Smooth muscle cell (in vitro differentiated cells): ENCODE results near the gene MID2. TPM values are rescaled to one million over a fixed set of nuclear protein-coding genes. Genes with fewer than 3 reads are reported as not detected.

Experiments used
- DNase-seq: peaks from one replicate; lab custom pipeline; 2025; ENCODE audit not compliant: unreplicated experiment; lab: John Stamatoyannopoulos, UW
- H2AFZ ChIP-seq: fragments of 200-600 bp; sonication (generic); 2 replicates; pipeline ENCODE4 v1.6.0; 2016; ENCODE audit warnings: antibody characterized with exemption, low read depth, mild to moderate bottlenecking
- H3F3A ChIP-seq: fragments of 200-600 bp; sonication (generic); 2 replicates; pipeline ENCODE4 v1.6.0; 2017; ENCODE audit warnings: antibody characterized with exemption, low read depth
- H3K27ac ChIP-seq: fragments of 200-600 bp; sonication (generic); 2 replicates; pipeline ENCODE4 v1.5.1; 2016; ENCODE audit warnings: low read depth, mild to moderate bottlenecking
- H3K27me3 ChIP-seq: fragments of 200-600 bp; sonication (generic); 2 replicates; pipeline ENCODE4 v1.6.1; 2016; ENCODE audit warnings: low read depth, mild to moderate bottlenecking
- H3K36me3 ChIP-seq: fragments of 200-600 bp; sonication (generic); 2 replicates; pipeline ENCODE4 v1.5.1; 2016; ENCODE audit warnings: low read depth
- H3K4me1 ChIP-seq: fragments of 200-600 bp; sonication (generic); 2 replicates; pipeline ENCODE4 v1.5.1; 2016; ENCODE audit warnings: low read depth
- H3K4me2 ChIP-seq: fragments of 200-600 bp; sonication (generic); 2 replicates; pipeline ENCODE4 v1.6.0; 2016; ENCODE audit warnings: mild to moderate bottlenecking
- H3K4me3 ChIP-seq: fragments of 200-600 bp; sonication (generic); 2 replicates; pipeline ENCODE4 v1.5.1; 2016; ENCODE audit warnings: mild to moderate bottlenecking
- H3K79me2 ChIP-seq: fragments of 200-600 bp; sonication (generic); 2 replicates; pipeline ENCODE4 v1.6.0; 2016; ENCODE audit warnings: low read depth, mild to moderate bottlenecking
- H3K9ac ChIP-seq: fragments of 200-600 bp; sonication (generic); 2 replicates; pipeline ENCODE4 v1.6.0; 2016; ENCODE audit warnings: low read depth
- H3K9me3 ChIP-seq: fragments of 200-600 bp; sonication (generic); replicated peaks from 2 replicates; pipeline ENCODE4 v1.5.1; 2016; ENCODE audit warnings: low read depth
- H4K20me1 ChIP-seq: fragments of 200-600 bp; sonication (generic); 2 replicates; pipeline ENCODE4 v1.6.0; 2016; ENCODE audit warnings: low read depth
- WGBS: methylation state at CpG from one replicate; pipeline ENCODE4 v1.1.7; 2016; ENCODE audit warnings: low lambda C conversion rate; 5-methylcytosine and 5-hydroxymethylcytosine counted together
- polyA plus RNA-seq: library from polyadenylated mRNA; unstranded; fragments of >200 nt; fragmentation: Nextera tagmentation; extraction: Ambion mirVana; gene quantifications from 2 replicates; pipeline ENCODE4 v1.2.1, GENCODE V29; 2016
- total RNA-seq: library from RNA; depleted of rRNA; stranded (reverse); fragments of >200 nt; gene quantifications from 2 replicates; pipeline ENCODE4 v1.2.3, GENCODE V29; 2014
- TF ChIP-seq, protein P1 (sequence below): fragments of 200-600 bp; sonication (generic); IDR thresholded peaks from 2 replicates; pipeline ENCODE4 v1.5.1; 2017; ENCODE audit warnings: borderline replicate concordance, mild to moderate bottlenecking, antibody characterized with exemption; ENCODE audit not compliant: insufficient read depth, poor library complexity, severe bottlenecking

The MID2 gene
- total and polyA plus RNA-seq, 2 experiments from 2014 or later = 6.7 to 16.6 TPM

DNA sequence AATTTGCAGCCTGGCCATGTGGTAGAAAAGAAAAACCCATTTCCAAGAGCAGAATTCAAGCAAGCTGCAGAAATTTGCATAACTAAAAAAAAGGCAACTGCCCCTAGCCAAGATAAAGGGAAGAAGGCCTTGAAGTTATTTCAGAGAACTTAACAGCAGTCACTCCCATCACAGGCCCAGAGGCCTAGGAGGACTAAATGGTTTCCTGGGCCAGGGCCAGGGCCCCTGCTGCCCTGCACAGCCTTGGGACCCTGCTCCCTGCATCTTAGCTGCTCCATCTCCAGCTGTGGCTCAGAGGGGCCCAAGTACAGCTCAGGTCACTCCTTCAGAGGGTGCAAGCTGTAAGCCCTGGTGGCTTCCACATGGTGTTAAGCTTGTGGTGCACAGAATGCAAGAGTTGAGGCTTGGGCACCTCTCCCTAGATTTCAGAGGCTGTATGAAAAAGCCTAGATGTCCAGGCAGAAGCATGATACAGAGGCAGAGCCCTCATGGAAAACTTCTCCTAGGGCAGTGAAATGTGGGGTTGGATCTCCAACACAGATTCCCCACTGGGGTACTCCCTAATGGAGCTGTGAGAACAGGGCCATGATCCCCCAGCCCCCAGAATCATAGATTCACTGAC lies 6.7 kb upstream of the MID2 start:
- Histone ChIP-seq H3K79me2 (no peaks in the 10 kb centered on the region), H3F3A (no peaks in the 10 kb centered on the region), H2AFZ (no peak overlapping the region), H4K20me1 (no peaks in the 10 kb centered on the region), H3K9me3 (peaks cover 9% of the 10 kb centered on the region), H3K4me2 (no peak overlapping the region), H3K27me3 (no peaks in the 10 kb centered on the region), H3K4me1 (no peaks in the 10 kb centered on the region), H3K9ac (no peak overlapping the region), H3K36me3 (no peaks in the 10 kb centered on the region), H3K27ac (no peak overlapping the region), H3K4me3 (no peak overlapping the region)
- TF ChIP-seq, protein P1, sequence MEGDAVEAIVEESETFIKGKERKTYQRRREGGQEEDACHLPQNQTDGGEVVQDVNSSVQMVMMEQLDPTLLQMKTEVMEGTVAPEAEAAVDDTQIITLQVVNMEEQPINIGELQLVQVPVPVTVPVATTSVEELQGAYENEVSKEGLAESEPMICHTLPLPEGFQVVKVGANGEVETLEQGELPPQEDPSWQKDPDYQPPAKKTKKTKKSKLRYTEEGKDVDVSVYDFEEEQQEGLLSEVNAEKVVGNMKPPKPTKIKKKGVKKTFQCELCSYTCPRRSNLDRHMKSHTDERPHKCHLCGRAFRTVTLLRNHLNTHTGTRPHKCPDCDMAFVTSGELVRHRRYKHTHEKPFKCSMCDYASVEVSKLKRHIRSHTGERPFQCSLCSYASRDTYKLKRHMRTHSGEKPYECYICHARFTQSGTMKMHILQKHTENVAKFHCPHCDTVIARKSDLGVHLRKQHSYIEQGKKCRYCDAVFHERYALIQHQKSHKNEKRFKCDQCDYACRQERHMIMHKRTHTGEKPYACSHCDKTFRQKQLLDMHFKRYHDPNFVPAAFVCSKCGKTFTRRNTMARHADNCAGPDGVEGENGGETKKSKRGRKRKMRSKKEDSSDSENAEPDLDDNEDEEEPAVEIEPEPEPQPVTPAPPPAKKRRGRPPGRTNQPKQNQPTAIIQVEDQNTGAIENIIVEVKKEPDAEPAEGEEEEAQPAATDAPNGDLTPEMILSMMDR = no peak
- no peak for DNase-seq

DNA sequence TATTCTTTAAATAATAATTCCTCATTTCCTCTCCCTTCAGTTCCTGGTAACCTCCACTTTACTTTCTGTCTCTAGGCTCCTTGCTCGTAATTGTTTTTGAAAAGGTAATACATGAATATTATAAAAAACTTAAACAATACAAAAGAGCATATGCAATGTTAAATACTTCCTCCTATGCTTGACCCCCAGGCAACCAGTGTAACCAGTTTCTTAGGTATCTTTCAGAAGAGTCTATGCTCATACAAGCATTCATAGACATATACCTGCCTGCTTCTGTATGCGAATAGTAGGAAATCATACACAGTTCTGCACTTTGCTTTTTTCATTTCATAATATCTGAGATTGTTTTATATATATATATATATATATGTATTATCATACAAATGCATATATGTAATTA lies 2.6 kb upstream of the MID2 start:
- no peak overlapping the region for H3K27ac ChIP-seq
- H3F3A ChIP-seq = no peaks in the 10 kb centered on the region
- peak overlapping the region; percentile 39 for H3K4me2 ChIP-seq
- TF ChIP-seq, protein P1 = no peak
- H3K9ac ChIP-seq = no peak overlapping the region
- H3K36me3 ChIP-seq = no peaks in the 10 kb centered on the region
- H3K79me2 ChIP-seq = peaks cover 4% of the 10 kb centered on the region
- no peak for DNase-seq
- 77% methylated on average over 2 of the region's 2 CpGs for WGBS
- H4K20me1 ChIP-seq = peaks cover 7% of the 10 kb centered on the region
- H3K4me3 ChIP-seq = no peak overlapping the region
- H2AFZ ChIP-seq = no peak overlapping the region
- H3K4me1 ChIP-seq = no peaks in the 10 kb centered on the region
- H3K9me3 ChIP-seq = peaks cover 9% of the 10 kb centered on the region
- H3K27me3 ChIP-seq = no peaks in the 10 kb centered on the region

GRCh38 chrX:107823456-107823855 lies 2.2 kb upstream of the MID2 start:
- Histone ChIP-seq H2AFZ (no peak overlapping the region), H3K79me2 (peaks cover 7% of the 10 kb centered on the region), H3K9ac (no peak overlapping the region), H4K20me1 (peaks cover 9% of the 10 kb centered on the region), H3K9me3 (peaks cover 9% of the 10 kb centered on the region), H3K27me3 (no peaks in the 10 kb centered on the region), H3F3A (no peaks in the 10 kb centered on the region), H3K4me2 (peak overlapping the region; percentile 39), H3K27ac (peak overlapping the region; percentile 18), H3K4me1 (no peaks in the 10 kb centered on the region), H3K4me3 (no peak overlapping the region), H3K36me3 (no peaks in the 10 kb centered on the region)
- TF ChIP-seq, protein P1 = no peak
- no peak for DNase-seq
- WGBS = 44% methylated on average over 1 of the region's 1 CpG

GRCh38 chrX:107826238-107827029 lies 768 bp downstream of the MID2 start:
- TF ChIP-seq, protein P1 = no peak
- Histone ChIP-seq H3K36me3 (no peaks in the 10 kb centered on the region), H3F3A (no peaks in the 10 kb centered on the region), H4K20me1 (peaks cover 29% of the 10 kb centered on the region), H3K27ac (peak overlapping the region; percentile 57), H3K9ac (peak overlapping the region; percentile 47), H3K9me3 (no peaks in the 10 kb centered on the region), H3K27me3 (no peaks in the 10 kb centered on the region), H2AFZ (peak overlapping the region; percentile 66), H3K4me2 (peak overlapping the region; percentile 86), H3K4me1 (no peaks in the 10 kb centered on the region), H3K79me2 (peaks cover 17% of the 10 kb centered on the region), H3K4me3 (peak overlapping the region; percentile 56)
- 43% methylated on average over 98 of the region's 100 CpGs for WGBS
- DNase-seq = peak; percentile 25
